ENCODE results near the gene ZMYND15. TPM values are rescaled to one million over a fixed set of nuclear protein-coding genes. Genes with fewer than 3 reads are reported as not detected.

ZMYND15 gene
- total RNA-seq, 1 donor from 2014 or later = not detected

DNA sequence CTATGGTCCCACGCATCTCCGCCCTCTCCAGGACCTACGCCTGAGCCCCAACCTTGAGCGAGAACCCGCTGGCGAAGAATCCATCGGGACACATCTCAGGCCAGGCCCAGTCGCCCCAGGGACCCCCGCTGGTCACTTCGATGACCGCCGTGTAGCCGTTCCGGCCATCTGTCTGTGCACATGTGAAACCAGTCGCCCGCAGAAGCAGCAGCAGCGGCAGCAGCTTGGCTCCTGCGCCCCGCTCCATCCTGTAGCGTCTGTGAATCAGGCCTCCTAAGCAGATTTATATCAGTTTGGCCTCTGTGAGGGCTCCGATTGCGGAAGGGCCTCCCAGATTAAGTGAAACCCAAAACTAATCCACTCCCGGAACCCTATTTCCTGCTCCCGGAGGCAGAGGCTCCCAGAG lies 46.5 kb downstream of the ZMYND15 start, which contains the start of gene VMO1:
Gene VMO1 (minus strand): TSS at position 259 of the 406 bp plus-strand sequence. CDS start 12 bp downstream, at position 247.
- Mint-ChIP-seq H3K4me1 (ENCODE audit: low read depth) (peaks cover 19% of the 10 kb centered on the region), H3K4me3 (ENCODE audit: low read depth) (no peak within 1 kb of the TSS), H3K36me3 (ENCODE audit: low read depth) (no peaks in the 10 kb centered on the region), H3K27me3 (ENCODE audit: low read depth) (peaks cover 58% of the 10 kb centered on the region), H3K9me3 (no peaks in the 10 kb centered on the region), H3K27ac (no peak within 1 kb of the TSS)
- intact Hi-C loops (cut with micrococcal nuclease) = loop anchor here (2.0 kb wide), 1 partner anchor 103 kb away; no protein-coding TSS in a partner anchor
- DNase-seq (ENCODE audit: low spot score) = no peak

GRCh38 chr17:4786516-4786915 lies 46.9 kb downstream of the ZMYND15 start:
- Mint-ChIP-seq H3K36me3 (ENCODE audit: low read depth) (no peaks in the 10 kb centered on the region), H3K4me1 (ENCODE audit: low read depth) (peaks cover 21% of the 10 kb centered on the region), H3K4me3 (ENCODE audit: low read depth) (no peak overlapping the region), H3K9me3 (no peaks in the 10 kb centered on the region), H3K27ac (no peak overlapping the region), H3K27me3 (ENCODE audit: low read depth) (peaks cover 58% of the 10 kb centered on the region)
- no peak for DNase-seq (ENCODE audit: low spot score)
- intact Hi-C loops (cut with micrococcal nuclease) = loop anchor here (2.0 kb wide), 1 partner anchor 102 kb away; no protein-coding TSS in a partner anchor

- intact Hi-C loops (cut with micrococcal nuclease) = no loop called here
- H3K27me3 Mint-ChIP-seq (ENCODE audit: low read depth) = peaks cover 51% of the 10 kb centered on the region
These were observed 48.6 kb downstream of the ZMYND15 start for GRCh38 chr17:4788159-4788806.

GRCh38 chr17:4788807-4789700 lies 49.4 kb downstream of the ZMYND15 start, which contains the start of gene GLTPD2:
GLTPD2 (plus strand) TSS chr17:4788964; CDS start chr17:4789012, 48 bp downstream.
- Mint-ChIP-seq H3K27ac (no peak within 1 kb of the TSS), H3K9me3 (no peaks in the 10 kb centered on the region), H3K4me1 (ENCODE audit: low read depth) (peaks cover 21% of the 10 kb centered on the region), H3K27me3 (ENCODE audit: low read depth) (peaks cover 46% of the 10 kb centered on the region), H3K4me3 (ENCODE audit: low read depth) (peak within 1 kb of the TSS; percentile 78), H3K36me3 (ENCODE audit: low read depth) (no peaks in the 10 kb centered on the region)
- intact Hi-C loops (cut with micrococcal nuclease) = no loop called here
- no peak for DNase-seq (ENCODE audit: low spot score)

More at GRCh38 chr17:4788159-4788806, 48.6 kb downstream of the ZMYND15 start:
- H3K4me3 Mint-ChIP-seq (ENCODE audit: low read depth) = peak overlapping the region; percentile 51
- no peak overlapping the region for H3K27ac Mint-ChIP-seq
- no peaks in the 10 kb centered on the region for H3K36me3 Mint-ChIP-seq (ENCODE audit: low read depth)
- no peaks in the 10 kb centered on the region for H3K9me3 Mint-ChIP-seq
- no peak for DNase-seq (ENCODE audit: low spot score)
- H3K4me1 Mint-ChIP-seq (ENCODE audit: low read depth) = peaks cover 21% of the 10 kb centered on the region

GRCh38 chr17:4789701-4789950 lies 50.0 kb downstream of the ZMYND15 start:
- Mint-ChIP-seq H3K27ac (no peak overlapping the region), H3K4me1 (ENCODE audit: low read depth) (peaks cover 21% of the 10 kb centered on the region), H3K9me3 (no peaks in the 10 kb centered on the region), H3K36me3 (ENCODE audit: low read depth) (no peaks in the 10 kb centered on the region), H3K4me3 (ENCODE audit: low read depth) (peak overlapping the region; percentile 78), H3K27me3 (ENCODE audit: low read depth) (peaks cover 40% of the 10 kb centered on the region)
- intact Hi-C loops (cut with micrococcal nuclease) = no loop called here
- DNase-seq (ENCODE audit: low spot score) = no peak

DNA sequence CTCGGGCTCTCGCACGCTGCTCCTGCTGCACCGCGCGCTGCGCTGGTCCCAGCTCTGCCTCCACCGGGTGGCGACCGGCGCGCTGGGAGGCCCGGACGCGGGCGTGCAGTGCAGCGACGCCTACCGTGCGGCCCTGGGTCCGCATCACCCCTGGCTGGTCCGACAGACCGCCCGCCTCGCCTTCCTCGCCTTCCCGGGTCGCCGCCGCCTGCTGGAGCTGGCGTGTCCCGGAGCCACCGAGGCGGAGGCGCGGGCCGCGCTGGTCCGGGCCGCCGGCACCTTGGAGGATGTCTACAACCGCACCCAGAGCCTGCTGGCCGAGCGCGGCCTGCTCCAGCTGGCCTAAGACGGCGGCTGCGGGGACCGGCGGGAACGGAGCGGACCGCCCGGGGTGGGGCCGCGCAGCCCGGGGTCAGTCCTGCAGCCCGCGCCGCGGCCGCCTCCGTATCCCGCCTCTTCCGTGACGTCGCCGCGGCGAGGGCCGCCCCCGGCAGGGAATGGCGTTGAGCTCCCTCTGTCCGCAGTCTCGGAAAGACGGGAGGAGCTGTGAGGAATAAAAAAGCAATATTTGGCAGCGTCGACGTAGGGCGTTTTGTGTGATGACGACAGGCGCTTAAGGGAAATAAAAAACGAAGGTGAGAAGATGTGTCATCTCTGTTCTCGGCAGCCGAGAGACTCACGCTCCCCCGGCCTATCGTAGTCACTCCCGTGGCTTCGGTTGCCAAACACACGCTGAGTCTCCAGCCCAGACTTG lies 50.5 kb downstream of the ZMYND15 start:
- Mint-ChIP-seq H3K36me3 (ENCODE audit: low read depth) (no peaks in the 10 kb centered on the region), H3K27ac (peak overlapping the region; percentile 94), H3K4me1 (ENCODE audit: low read depth) (peaks cover 21% of the 10 kb centered on the region), H3K4me3 (ENCODE audit: low read depth) (peak overlapping the region; percentile 90), H3K27me3 (ENCODE audit: low read depth) (peaks cover 39% of the 10 kb centered on the region), H3K9me3 (no peaks in the 10 kb centered on the region)
- DNase-seq (ENCODE audit: low spot score) = peak; percentile 82
- intact Hi-C loops (cut with micrococcal nuclease) = loop anchor here (1.0 to 10.0 kb wide), 4 partner anchors 59 to 225 kb away; partner anchors contain the start of genes ARRB2, GGT6 and MED11

GRCh38 chr17:4790705-4791088 lies 51.1 kb downstream of the ZMYND15 start:
- intact Hi-C loops (cut with micrococcal nuclease) = loop anchor here (1.0 to 10.0 kb wide), 4 partner anchors 60 to 226 kb away; partner anchors contain the start of genes ARRB2, GGT6 and MED11
- peak overlapping the region; percentile 90 for H3K4me3 Mint-ChIP-seq (ENCODE audit: low read depth)

GRCh38 chr17:4795168-4795567 lies 55.5 kb downstream of the ZMYND15 start:
- Mint-ChIP-seq H3K9me3 (no peaks in the 10 kb centered on the region), H3K27ac (no peak overlapping the region), H3K4me3 (ENCODE audit: low read depth) (no peak overlapping the region), H3K4me1 (ENCODE audit: low read depth) (peaks cover 11% of the 10 kb centered on the region), H3K27me3 (ENCODE audit: low read depth) (peaks cover 2% of the 10 kb centered on the region), H3K36me3 (ENCODE audit: low read depth) (peaks cover 23% of the 10 kb centered on the region)
- intact Hi-C loops (cut with micrococcal nuclease) = loop anchor here (10.0 kb wide), 1 partner anchor 230 kb away; the partner anchor contains the start of gene GGT6
- DNase-seq (ENCODE audit: low spot score) = no peak

More at GRCh38 chr17:4790705-4791088, 51.1 kb downstream of the ZMYND15 start:
- Mint-ChIP-seq H3K27ac (peak overlapping the region; percentile 94), H3K4me1 (ENCODE audit: low read depth) (peaks cover 20% of the 10 kb centered on the region), H3K9me3 (no peaks in the 10 kb centered on the region), H3K27me3 (ENCODE audit: low read depth) (peaks cover 33% of the 10 kb centered on the region), H3K36me3 (ENCODE audit: low read depth) (no peaks in the 10 kb centered on the region)
- DNase-seq (ENCODE audit: low spot score) = no peak

Other genes with a start within 250 kb of the ZMYND15 start
- 0.09 and 0.16 TPM in 2 replicates for gene SPNS2, start 241.0 kb upstream of the ZMYND15 start, total RNA-seq
- gene MYBBP1A, start 184.4 kb upstream of the ZMYND15 start, total RNA-seq = 136 and 137 TPM in 2 replicates
- not detected in 2 replicates for gene GGT6, start 179.3 kb upstream of the ZMYND15 start, total RNA-seq
- not detected in 2 replicates for gene SMTNL2, start 155.3 kb upstream of the ZMYND15 start, total RNA-seq
- not detected in 2 replicates for gene ALOX15, start 98.2 kb upstream of the ZMYND15 start, total RNA-seq
- 115 and 116 TPM in 2 replicates for gene PELP1, start 35.7 kb upstream of the ZMYND15 start, total RNA-seq
- gene ARRB2, start 29.2 kb upstream of the ZMYND15 start, total RNA-seq = 226 and 231 TPM in 2 replicates
- 24.0 and 24.9 TPM in 2 replicates for gene MED11, start 8.4 kb upstream of the ZMYND15 start, total RNA-seq
- 1.8 and 2.3 TPM in 2 replicates for gene CXCL16, start 95 bp downstream of the ZMYND15 start, total RNA-seq
- not detected in 2 replicates for gene TM4SF5, start 32.1 kb downstream of the ZMYND15 start, total RNA-seq
- gene VMO1, start 46.5 kb downstream of the ZMYND15 start, total RNA-seq = 0.28 and 0.46 TPM in 2 replicates
- not detected in 2 replicates for gene GLTPD2, start 49.1 kb downstream of the ZMYND15 start, total RNA-seq
- gene PSMB6, start 56.3 kb downstream of the ZMYND15 start, total RNA-seq = 215 and 220 TPM in 2 replicates
- gene PLD2, start 67.3 kb downstream of the ZMYND15 start, total RNA-seq = 22.3 and 26.6 TPM in 2 replicates
- gene MINK1, start 93.5 kb downstream of the ZMYND15 start, total RNA-seq = 60.9 and 69.7 TPM in 2 replicates
- gene C17orf107, start 159.7 kb downstream of the ZMYND15 start, total RNA-seq = 0.76 and 1.3 TPM in 2 replicates
- 0.32 and 0.44 TPM in 2 replicates for gene CHRNE, start 163.3 kb downstream of the ZMYND15 start, total RNA-seq
- gene GP1BA, start 192.4 kb downstream of the ZMYND15 start, total RNA-seq = not detected in 2 replicates
- 91.4 and 103 TPM in 2 replicates for gene SLC25A11, start 200.2 kb downstream of the ZMYND15 start, total RNA-seq
- gene RNF167, start 200.4 kb downstream of the ZMYND15 start, total RNA-seq = 112 and 126 TPM in 2 replicates
- 1,460 and 1,475 TPM in 2 replicates for gene PFN1, start 208.7 kb downstream of the ZMYND15 start, total RNA-seq
- 45.7 and 47.9 TPM in 2 replicates for gene ENO3, start 211.3 kb downstream of the ZMYND15 start, total RNA-seq
- gene SPAG7, start 228.0 kb downstream of the ZMYND15 start, total RNA-seq = 66.5 and 70.4 TPM in 2 replicates
- gene CAMTA2, start 247.8 kb downstream of the ZMYND15 start, total RNA-seq = 90.2 and 92.3 TPM in 2 replicates

All from activated T-helper 2 cell treated with anti-CD3 and anti-CD28 coated beads, Interferon-gamma antibody, Interleukin-2, Interleukin-4, amounts not matched to agents 10 μg/mL and 5 μg/mL and 100 μg/mL, durations not matched to agents 14 hours and 24 hours and 36 hours (primary cell).